Measurements from ENCODE around the gene NTN1. TPM values are rescaled to one million over a fixed set of nuclear protein-coding genes. Genes with fewer than 3 reads are reported as not detected.

Gene NTN1
- total and polyA plus RNA-seq, 2 of the 4 experiments (the other 2 are of a cell fraction), result under 0.01 to 0.07 TPM

DNA sequence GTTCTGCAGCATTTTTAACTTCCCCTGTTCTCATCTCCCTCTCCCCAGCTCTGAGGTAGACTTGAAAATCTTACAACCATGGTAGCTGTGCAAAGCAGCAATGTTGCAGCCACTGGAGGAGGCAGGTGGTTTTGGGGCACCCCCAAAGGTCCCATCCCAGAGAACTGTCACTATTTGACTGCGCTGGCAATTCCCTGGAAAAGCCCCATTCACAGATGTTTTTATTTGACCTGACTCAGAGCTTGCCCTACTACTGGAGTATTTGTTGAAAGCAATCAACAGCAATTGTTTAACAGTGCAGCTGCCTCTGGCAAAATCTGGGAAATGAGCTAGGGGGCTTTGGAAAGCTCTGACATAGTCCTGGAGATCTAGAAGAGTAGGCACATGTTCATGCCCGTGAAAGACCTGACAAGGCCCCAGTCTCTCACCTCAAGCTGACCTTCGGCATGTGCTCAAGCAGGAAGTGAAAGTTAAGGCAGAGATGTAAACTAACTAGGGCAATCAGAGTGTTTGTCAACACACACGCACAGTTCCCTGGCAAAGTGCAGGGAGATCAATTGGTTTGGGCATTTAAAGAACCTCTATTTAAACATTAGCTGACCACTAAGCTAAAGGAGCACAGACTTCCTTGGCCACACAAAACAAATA lies 36.1 kb upstream of the NTN1 start:
- no peaks in the 10 kb centered on the region for H3K79me1 ChIP-seq (ENCODE audit: low read depth in 1 of 2, low read length in 2 of 2)
- no peaks in the 10 kb centered on the region for H3K36me3 ChIP-seq (ENCODE audit: control insufficient read depth, insufficient read depth, low read length)
- DNase-seq (no peak), ATAC-seq (ENCODE audit: low read depth) (no peak)
- no peak overlapping the region for H2BK5ac ChIP-seq (ENCODE audit: low read depth, low read length, poor library complexity, severe bottlenecking)
- no peak overlapping the region for H3K56ac ChIP-seq (ENCODE audit: extremely low read depth, insufficient read depth, low read length)
- H4K91ac ChIP-seq (ENCODE audit: insufficient read depth, low read depth, low read length), result no peak overlapping the region
- no peak overlapping the region for H2BK15ac ChIP-seq (ENCODE audit: low read depth, low read length)
- no peak overlapping the region for H3K4ac ChIP-seq (ENCODE audit: low read depth, low read length)
- dilution Hi-C loops (cut with HindIII; ENCODE audit: low sequenced_read_pairs, unreplicated experiment) (no loop called here), intact Hi-C loops (cut with micrococcal nuclease) (no loop called here), in situ Hi-C loops (cut with MboI; ENCODE audit: low sequenced_read_pairs) (loop anchor here (5.0 kb wide), 1 partner anchor 542 kb away; no protein-coding TSS in a partner anchor)
- no peaks in the 10 kb centered on the region for H3K27me3 ChIP-seq (ENCODE audit: control insufficient read depth, insufficient read depth, low read length)
- H2AK5ac ChIP-seq (ENCODE audit: low read depth, low read length), result no peak overlapping the region
- H3K9ac ChIP-seq (ENCODE audit: low read depth, low read length), result no peak overlapping the region
- no peak overlapping the region for H3K27ac ChIP-seq (ENCODE audit: insufficient read depth, low read length)
- H4K8ac ChIP-seq (ENCODE audit: low read depth in 2 of 2, low read length in 2 of 2), result no peak overlapping the region
- WGBS, 2 experiments (ENCODE audit: extremely low coverage in 2 of 2, insufficient read length in 1 of 2), result no CpG with 5 or more reads among the region's 4 CpGs
- H2AK9ac ChIP-seq (replicated peaks; ENCODE audit: low read depth, low read length, poor library complexity), result no peak overlapping the region
- H2BK20ac ChIP-seq (ENCODE audit: low read depth, low read length), result no peak overlapping the region
- H3K23ac ChIP-seq (ENCODE audit: low read depth, low read length), result no peak overlapping the region
- TF ChIP-seq, protein P1, sequence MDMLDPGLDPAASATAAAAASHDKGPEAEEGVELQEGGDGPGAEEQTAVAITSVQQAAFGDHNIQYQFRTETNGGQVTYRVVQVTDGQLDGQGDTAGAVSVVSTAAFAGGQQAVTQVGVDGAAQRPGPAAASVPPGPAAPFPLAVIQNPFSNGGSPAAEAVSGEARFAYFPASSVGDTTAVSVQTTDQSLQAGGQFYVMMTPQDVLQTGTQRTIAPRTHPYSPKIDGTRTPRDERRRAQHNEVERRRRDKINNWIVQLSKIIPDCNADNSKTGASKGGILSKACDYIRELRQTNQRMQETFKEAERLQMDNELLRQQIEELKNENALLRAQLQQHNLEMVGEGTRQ (IDR thresholded peaks at IDR 0.05; ENCODE audit: low read depth, low read length), result no peak
- TF ChIP-seq SMC3 (IDR thresholded peaks at IDR 0.05; ENCODE audit: low read depth, low read length), result no peak
- no peak for TF ChIP-seq MAZ (IDR thresholded peaks at IDR 0.05; ENCODE audit: borderline replicate concordance, low read depth, low read length)
- no peak for TF ChIP-seq POLR2A (IDR thresholded peaks at IDR 0.05; ENCODE audit: low read depth, low read length)
- TF ChIP-seq NFE2L2 (IDR thresholded peaks at IDR 0.05; ENCODE audit: low read depth, low read length), result no peak
- TF ChIP-seq CHD1 (IDR thresholded peaks at IDR 0.05; ENCODE audit: low read depth, low read length), result no peak
- TF ChIP-seq CEBPB (IDR thresholded peaks at IDR 0.05; ENCODE audit: low read depth, low read length), result no peak
- no peak for TF ChIP-seq MAFK (IDR thresholded peaks at IDR 0.05; ENCODE audit: low read depth, low read length)
- no peak for TF ChIP-seq RFX5 (IDR thresholded peaks at IDR 0.05; ENCODE audit: low read depth, low read length)
- TF ChIP-seq, protein P2, sequence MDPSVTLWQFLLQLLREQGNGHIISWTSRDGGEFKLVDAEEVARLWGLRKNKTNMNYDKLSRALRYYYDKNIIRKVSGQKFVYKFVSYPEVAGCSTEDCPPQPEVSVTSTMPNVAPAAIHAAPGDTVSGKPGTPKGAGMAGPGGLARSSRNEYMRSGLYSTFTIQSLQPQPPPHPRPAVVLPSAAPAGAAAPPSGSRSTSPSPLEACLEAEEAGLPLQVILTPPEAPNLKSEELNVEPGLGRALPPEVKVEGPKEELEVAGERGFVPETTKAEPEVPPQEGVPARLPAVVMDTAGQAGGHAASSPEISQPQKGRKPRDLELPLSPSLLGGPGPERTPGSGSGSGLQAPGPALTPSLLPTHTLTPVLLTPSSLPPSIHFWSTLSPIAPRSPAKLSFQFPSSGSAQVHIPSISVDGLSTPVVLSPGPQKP (IDR thresholded peaks at IDR 0.05; ENCODE audit: borderline replicate concordance, low read depth, low read length), result no peak
- no peak for TF ChIP-seq FOS (IDR thresholded peaks at IDR 0.05; ENCODE audit: low read depth, low read length)
- TF ChIP-seq BHLHE40 (IDR thresholded peaks at IDR 0.05; ENCODE audit: low read depth, low read length), result no peak
- TF ChIP-seq, protein P3, sequence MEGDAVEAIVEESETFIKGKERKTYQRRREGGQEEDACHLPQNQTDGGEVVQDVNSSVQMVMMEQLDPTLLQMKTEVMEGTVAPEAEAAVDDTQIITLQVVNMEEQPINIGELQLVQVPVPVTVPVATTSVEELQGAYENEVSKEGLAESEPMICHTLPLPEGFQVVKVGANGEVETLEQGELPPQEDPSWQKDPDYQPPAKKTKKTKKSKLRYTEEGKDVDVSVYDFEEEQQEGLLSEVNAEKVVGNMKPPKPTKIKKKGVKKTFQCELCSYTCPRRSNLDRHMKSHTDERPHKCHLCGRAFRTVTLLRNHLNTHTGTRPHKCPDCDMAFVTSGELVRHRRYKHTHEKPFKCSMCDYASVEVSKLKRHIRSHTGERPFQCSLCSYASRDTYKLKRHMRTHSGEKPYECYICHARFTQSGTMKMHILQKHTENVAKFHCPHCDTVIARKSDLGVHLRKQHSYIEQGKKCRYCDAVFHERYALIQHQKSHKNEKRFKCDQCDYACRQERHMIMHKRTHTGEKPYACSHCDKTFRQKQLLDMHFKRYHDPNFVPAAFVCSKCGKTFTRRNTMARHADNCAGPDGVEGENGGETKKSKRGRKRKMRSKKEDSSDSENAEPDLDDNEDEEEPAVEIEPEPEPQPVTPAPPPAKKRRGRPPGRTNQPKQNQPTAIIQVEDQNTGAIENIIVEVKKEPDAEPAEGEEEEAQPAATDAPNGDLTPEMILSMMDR (conservative IDR thresholded peaks at IDR 0.05; ENCODE audit: low read depth, low read length), result no peak
- TF ChIP-seq RAD21 (IDR thresholded peaks at IDR 0.05; ENCODE audit: low read length), result no peak
- TF ChIP-seq RCOR1 (IDR thresholded peaks at IDR 0.05; ENCODE audit: insufficient replicate concordance, low read length), result no peak
- TF ChIP-seq MXI1 (IDR thresholded peaks at IDR 0.05; ENCODE audit: borderline replicate concordance, low read depth, low read length), result no peak
- ChIA-PET CTCF (no interaction called here), POLR2A (ENCODE audit: unreplicated experiment) (no interaction called here)
- no peak overlapping the region for H3K4me3 ChIP-seq (ENCODE audit: insufficient read depth, low read depth, low read length)
- no peak overlapping the region for H4K5ac ChIP-seq (ENCODE audit: low read depth, low read length)
- no peak overlapping the region for H3K4me2 ChIP-seq (ENCODE audit: low read depth, low read length)
- no peak overlapping the region for H2AFZ ChIP-seq (replicated peaks; ENCODE audit: low read length, poor library complexity)
- BruUV-seq (replicated peaks), result no TSS peak
- H3K18ac ChIP-seq (ENCODE audit: low read depth, low read length), result no peak overlapping the region
- H3K4me1 ChIP-seq (ENCODE audit: control insufficient read depth, insufficient read depth, low read length), result no peaks in the 10 kb centered on the region
- no peaks in the 10 kb centered on the region for H3K9me1 ChIP-seq (ENCODE audit: insufficient read depth, low read length)
- no peak overlapping the region for H2BK120ac ChIP-seq (ENCODE audit: low read depth, low read length)
- no peak overlapping the region for H3K14ac ChIP-seq (replicated peaks; ENCODE audit: low read depth, low read length)
- no peaks in the 10 kb centered on the region for H3K9me3 ChIP-seq (ENCODE audit: control insufficient read depth, insufficient read depth, low read length)
- H4K20me1 ChIP-seq (ENCODE audit: insufficient read depth, low read length), result no peaks in the 10 kb centered on the region
